ENCODE results near the gene IL23A. TPM values are rescaled to one million over a fixed set of nuclear protein-coding genes. Genes with fewer than 3 reads are reported as not detected.
"Not testable (repeated sequence)": the region's sequence is repeated elsewhere in the genome, so short reads cannot be mapped to it uniquely, and the experiment has no call there.

IL23A gene
- total RNA-seq, 1 experiment from 2014 or later, result 17.5 TPM

- Histone ChIP-seq H3K4me1 (ENCODE audit: insufficient read depth, low read length) (peaks cover 31% of the 10 kb centered on the region), H2AFZ (ENCODE audit: low read length) (peak within 1 kb of the TSS; percentile 99), H3K27ac (ENCODE audit: low read length) (peak within 1 kb of the TSS; percentile 92), H3K9ac (ENCODE audit: low read length) (peak within 1 kb of the TSS; percentile 91), H3K4me2 (ENCODE audit: low read length) (peak within 1 kb of the TSS; percentile 93), H3K79me2 (ENCODE audit: low read length) (no peaks in the 10 kb centered on the region), H4K20me1 (ENCODE audit: low read length) (no peaks in the 10 kb centered on the region), H3F3A (ENCODE audit: low read length, unreplicated experiment) (no peaks in the 10 kb centered on the region), H3K4me3 (ENCODE audit: low read length) (peak within 1 kb of the TSS; percentile 72), H3K9me2 (replicated peaks; ENCODE audit: low read length) (no peaks in the 10 kb centered on the region), H3K36me3 (ENCODE audit: low read depth, low read length) (no peaks in the 10 kb centered on the region), H3K27me3 (ENCODE audit: low read length) (no peaks in the 10 kb centered on the region), H3K9me3 (ENCODE audit: low read length) (no peaks in the 10 kb centered on the region)
- ChIA-PET CTCF (no interaction called here), POLR2A (ENCODE audit: unreplicated experiment) (interaction anchor here (0.6 to 0.9 kb wide), 3 partner anchors 18 to 40 kb away, joined by 4 to 9 read pairs (median 6); partner anchors contain the start of genes CNPY2 and STAT2)
- no TSS peak for BruUV-seq (replicated peaks)
- DNase-seq (peak; percentile 98), ATAC-seq (peak; percentile 99)
- intact Hi-C loops (cut with micrococcal nuclease), result loop anchor here (1.0 kb wide), 1 partner anchor 130 kb away; no protein-coding TSS in a partner anchor
- TF ChIP-seq EZH2 (IDR thresholded peaks at IDR 0.05; ENCODE audit: low read length, unreplicated experiment) (no peak), CTCF (conservative IDR thresholded peaks at IDR 0.05; ENCODE audit: low read depth, low read length) (peak; percentile 73)
These were observed 4.8 kb upstream of the IL23A start, which contains the start of gene PAN2 for GRCh38 chr12:56333679-56334489. TSS of gene PAN2 (minus strand) at chr12:56334000. CDS start at chr12:56333094, 906 bp downstream.

- DNase-seq (no peak), ATAC-seq (no peak)
- TF ChIP-seq EZH2phosphoT487 (IDR thresholded peaks at IDR 0.05; ENCODE audit: borderline replicate concordance, low read length) (no peak), EZH2 (IDR thresholded peaks at IDR 0.05; ENCODE audit: low read length, unreplicated experiment) (no peak), CTCF (conservative IDR thresholded peaks at IDR 0.05; ENCODE audit: low read depth, low read length) (no peak)
- ChIA-PET CTCF (no interaction called here), POLR2A (ENCODE audit: unreplicated experiment) (no interaction called here)
- Histone ChIP-seq H3K27ac (ENCODE audit: low read length) (peak overlapping the region; percentile 92), H3K9me3 (ENCODE audit: low read length) (no peaks in the 10 kb centered on the region), H2AFZ (ENCODE audit: low read length) (peak overlapping the region; percentile 99), H3K9ac (ENCODE audit: low read length) (peak overlapping the region; percentile 91), H3K4me1 (ENCODE audit: insufficient read depth, low read length) (peaks cover 37% of the 10 kb centered on the region), H3K4me2 (ENCODE audit: low read length) (peak overlapping the region; percentile 93), H3K9me2 (replicated peaks; ENCODE audit: low read length) (no peaks in the 10 kb centered on the region), H4K20me1 (ENCODE audit: low read length) (no peaks in the 10 kb centered on the region), H3F3A (ENCODE audit: low read length, unreplicated experiment) (no peaks in the 10 kb centered on the region), H3K4me3 (ENCODE audit: low read length) (peak overlapping the region; percentile 72), H3K79me2 (ENCODE audit: low read length) (no peaks in the 10 kb centered on the region), H3K27me3 (ENCODE audit: low read length) (no peaks in the 10 kb centered on the region), H3K36me3 (ENCODE audit: low read depth, low read length) (no peaks in the 10 kb centered on the region)
- TSS peak; percentile 98 for BruUV-seq (replicated peaks)
- intact Hi-C loops (cut with micrococcal nuclease), result loop anchor here (1.0 kb wide), 1 partner anchor 130 kb away; no protein-coding TSS in a partner anchor
These were observed 4.2 kb upstream of the IL23A start for GRCh38 chr12:56334490-56334793.

- H3K9me3 ChIP-seq (ENCODE audit: low read length); H3F3A ChIP-seq (ENCODE audit: low read length, unreplicated experiment); H3K9ac ChIP-seq (ENCODE audit: low read length); ATAC-seq; H3K4me3 ChIP-seq (ENCODE audit: low read length); H3K4me2 ChIP-seq (ENCODE audit: low read length); H3K9me2 ChIP-seq (replicated peaks; ENCODE audit: low read length); BruUV-seq (replicated peaks); H2AFZ ChIP-seq (ENCODE audit: low read length); H3K79me2 ChIP-seq (ENCODE audit: low read length); H3K27ac ChIP-seq (ENCODE audit: low read length); H3K27me3 ChIP-seq (ENCODE audit: low read length); H4K20me1 ChIP-seq (ENCODE audit: low read length); H3K36me3 ChIP-seq (ENCODE audit: low read depth, low read length); DNase-seq; intact Hi-C loops (cut with micrococcal nuclease): not testable (repeated sequence)
- ChIA-PET POLR2A (ENCODE audit: unreplicated experiment) (interaction anchor here (0.6 kb wide), 1 partner anchor 16 kb away, joined by 3 read pairs; no protein-coding TSS in a partner anchor), CTCF (interaction anchor here (0.6 kb wide), 1 partner anchor 39 kb away, joined by 6 read pairs; no protein-coding TSS in a partner anchor)
- peaks cover 39% of the 10 kb centered on the region for H3K4me1 ChIP-seq (ENCODE audit: insufficient read depth, low read length)
These were observed 3.2 kb upstream of the IL23A start for GRCh38 chr12:56335527-56335926.

All from PC-3 (cell line).